Mesenchymal stem cell (in vitro differentiated cells and primary cell): ENCODE data around the gene MED12.
A peak's percentile ranks its signal among the peaks of the same experiment; 100 is the strongest.

Source experiments
- DNase-seq: peaks from one replicate; pipeline ENCODE4 v3.0.0-alpha.2; 2013
- H2AFZ ChIP-seq: one replicate; pipeline ENCODE4 v1.6.1; 2013; ENCODE audit warnings: low read depth, mild to moderate bottlenecking, control low read depth, inconsistent platforms, low read length, moderate library complexity
- H2AK5ac ChIP-seq: 2 replicates; pipeline ENCODE4 v1.6.1; 2013; ENCODE audit warnings: low read length, moderate library complexity, mild to moderate bottlenecking, inconsistent platforms; ENCODE audit not compliant: severe bottlenecking
- H2BK120ac ChIP-seq: one replicate; pipeline ENCODE4 v1.6.1; 2013; ENCODE audit warnings: low read depth, mild to moderate bottlenecking, inconsistent platforms, low read length, moderate library complexity
- H2BK12ac ChIP-seq, 2 experiments: one replicate each; pipeline ENCODE4 v1.6.1; 2013; ENCODE audit warnings: inconsistent platforms in 2 of 2, low read length in 2 of 2, mild to moderate bottlenecking in 2 of 2, moderate library complexity in 2 of 2, control low read depth in 1 of 2
- H2BK15ac ChIP-seq: one replicate; pipeline ENCODE4 v1.6.1; 2013; ENCODE audit warnings: mild to moderate bottlenecking, low read depth, inconsistent platforms; ENCODE audit not compliant: poor library complexity, severe bottlenecking
- H2BK5ac ChIP-seq: 2 replicates; pipeline ENCODE4 v1.6.1; 2013; ENCODE audit warnings: low read depth, mild to moderate bottlenecking, low read length, control low read depth, inconsistent platforms; ENCODE audit not compliant: poor library complexity, severe bottlenecking
- H3K14ac ChIP-seq, 2 experiments: one replicate each; pipeline ENCODE4 v1.6.1; 2013; ENCODE audit warnings: inconsistent platforms in 2 of 2, low read length in 2 of 2, control low read depth in 1 of 2, mild to moderate bottlenecking in 1 of 2, moderate library complexity in 1 of 2
- H3K18ac ChIP-seq, 2 experiments: one replicate each; pipeline ENCODE4 v1.6.1; 2013; ENCODE audit warnings: inconsistent platforms in 2 of 2, low read length in 2 of 2, control low read depth in 1 of 2, low read depth in 1 of 2, mild to moderate bottlenecking in 1 of 2
- H3K23ac ChIP-seq, 2 experiments: one replicate each; pipeline ENCODE4 v1.6.1; 2013; ENCODE audit warnings: inconsistent platforms in 2 of 2, low read length in 2 of 2, mild to moderate bottlenecking in 2 of 2, moderate library complexity in 2 of 2, control low read depth in 1 of 2
- H3K27ac ChIP-seq: 2 replicates; pipeline ENCODE4 v1.5.1; 2013; ENCODE audit warnings: mild to moderate bottlenecking, moderate library complexity, low read length, control low read depth, inconsistent platforms; ENCODE audit not compliant: poor library complexity, severe bottlenecking
- H3K27me3 ChIP-seq, 2 experiments: 2 replicates each; pipeline versions ENCODE4 v1.6.1 to v1.7.0; 2013; ENCODE audit warnings: low read length in 2 of 2, mild to moderate bottlenecking in 2 of 2, moderate library complexity in 2 of 2, control low read depth in 1 of 2, inconsistent platforms in 1 of 2; ENCODE audit not compliant: control insufficient read depth in 1 of 2, insufficient read depth in 1 of 2
- H3K36me3 ChIP-seq, 2 experiments: 2 replicates each; pipeline versions ENCODE4 v1.6.1 to v1.7.0; 2013; ENCODE audit warnings: low read length in 2 of 2, control low read depth in 1 of 2, inconsistent platforms in 1 of 2, low read depth in 1 of 2, mild to moderate bottlenecking in 1 of 2; ENCODE audit not compliant: insufficient read depth in 2 of 2, control insufficient read depth in 1 of 2
- H3K4ac ChIP-seq, 2 experiments: one replicate each; pipeline ENCODE4 v1.6.1; 2013; ENCODE audit warnings: inconsistent platforms in 2 of 2, low read length in 2 of 2, mild to moderate bottlenecking in 2 of 2, moderate library complexity in 2 of 2, control low read depth in 1 of 2, low read depth in 1 of 2
- H3K4me1 ChIP-seq: 2 replicates; pipeline ENCODE4 v1.6.1; 2013; ENCODE audit warnings: low read depth, low read length, control low read depth; ENCODE audit not compliant: control insufficient read depth, insufficient read depth
- H3K4me2 ChIP-seq: 2 replicates; pipeline ENCODE4 v1.6.1; 2013; ENCODE audit warnings: low read length, mild to moderate bottlenecking, inconsistent platforms; ENCODE audit not compliant: poor library complexity, severe bottlenecking
- H3K4me3 ChIP-seq, 2 experiments: 2 replicates each; pipeline versions ENCODE4 v1.5.1 to v1.7.0; 2013; ENCODE audit warnings: low read length in 2 of 2, mild to moderate bottlenecking in 2 of 2, control low read depth in 1 of 2, low read depth in 1 of 2; ENCODE audit not compliant: insufficient read depth in 1 of 2
- H3K79me1 ChIP-seq: replicated peaks from 2 replicates; pipeline ENCODE4 v1.6.1; 2013; ENCODE audit warnings: mild to moderate bottlenecking, control low read depth, low read length, inconsistent platforms; ENCODE audit not compliant: poor library complexity, severe bottlenecking
- H3K9ac ChIP-seq: 2 replicates; pipeline ENCODE4 v1.7.0; 2013; ENCODE audit warnings: mild to moderate bottlenecking, low read length, moderate library complexity
- H3K9me3 ChIP-seq: 2 replicates; pipeline ENCODE4 v1.7.0; 2013; ENCODE audit warnings: mild to moderate bottlenecking, low read length; ENCODE audit not compliant: control insufficient read depth
- H4K8ac ChIP-seq: one replicate; pipeline ENCODE4 v1.6.1; 2013; ENCODE audit warnings: inconsistent platforms, mild to moderate bottlenecking, low read length, moderate library complexity
- H4K91ac ChIP-seq: one replicate; pipeline ENCODE4 v1.6.1; 2013; ENCODE audit warnings: mild to moderate bottlenecking, low read length, inconsistent platforms
- WGBS: methylation state at CpG from one replicate; pipeline ENCODE4 v1.1.7; 2013; ENCODE audit warnings: mixed read lengths; 5-methylcytosine and 5-hydroxymethylcytosine counted together

Gene MED12

GRCh38 chrX:71095033-71095432, 23.4 kb upstream of the MED12 start:
- WGBS: 39% methylated on average over 3 of the region's 6 CpGs
- Histone ChIP-seq H2BK120ac (no peak overlapping the region), H3K9me3 (no peaks in the 10 kb centered on the region), H3K4ac (no peak overlapping the region), H4K91ac (no peak overlapping the region), H3K36me3 (no peaks in the 10 kb centered on the region), H2BK15ac (no peak overlapping the region), H3K27me3 (peaks cover 5 to 31% of the 10 kb centered on the region in 2 experiments), H3K14ac (no peak overlapping the region), H3K23ac (no peak overlapping the region), H3K79me1 (no peaks in the 10 kb centered on the region), H3K4me2 (peak overlapping the region; percentile 36), H2BK5ac (no peak overlapping the region), H3K4me1 (peaks cover 3% of the 10 kb centered on the region), H2BK12ac (no peak overlapping the region), H3K4me3 (peak overlapping the region in 1 of 2 experiments; percentile 82), H3K9ac (peak overlapping the region; percentile 84), H4K8ac (peak overlapping the region; percentile 4), H3K27ac (no peak overlapping the region), H2AK5ac (no peak overlapping the region), H2AFZ (no peak overlapping the region), H3K18ac (no peak overlapping the region)
- DNase-seq: no peak

DNA sequence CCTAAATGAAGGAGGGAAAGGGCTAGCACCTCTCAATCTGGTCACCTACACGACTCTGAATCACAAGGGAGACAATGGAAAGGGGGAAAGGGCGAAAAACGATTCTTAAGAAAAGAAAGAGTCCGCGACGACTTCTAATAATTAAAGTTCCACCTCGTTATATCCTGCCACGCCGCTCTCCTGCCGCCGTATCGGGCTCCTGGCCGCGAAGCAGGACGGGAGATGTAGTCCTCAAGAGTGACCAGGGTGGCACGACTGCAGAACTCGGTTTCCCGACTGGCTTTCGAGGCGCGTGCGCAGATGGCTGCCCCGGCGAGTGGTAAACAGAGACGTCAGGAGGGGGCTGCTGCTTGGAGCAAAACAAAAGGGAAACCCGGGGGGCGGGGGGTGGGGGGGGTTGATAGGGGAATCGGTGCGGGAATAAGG, 22.8 kb upstream of the MED12 start, which contains the start of gene FOXO4:
Gene FOXO4, plus strand, starts transcription at position 297 of the 426 bp plus-strand sequence. CDS start 678 bp downstream, outside the sequence.
- under 1% methylated on average over 12 of the region's 29 CpGs for WGBS
- DNase-seq: peak; percentile 85

DNA sequence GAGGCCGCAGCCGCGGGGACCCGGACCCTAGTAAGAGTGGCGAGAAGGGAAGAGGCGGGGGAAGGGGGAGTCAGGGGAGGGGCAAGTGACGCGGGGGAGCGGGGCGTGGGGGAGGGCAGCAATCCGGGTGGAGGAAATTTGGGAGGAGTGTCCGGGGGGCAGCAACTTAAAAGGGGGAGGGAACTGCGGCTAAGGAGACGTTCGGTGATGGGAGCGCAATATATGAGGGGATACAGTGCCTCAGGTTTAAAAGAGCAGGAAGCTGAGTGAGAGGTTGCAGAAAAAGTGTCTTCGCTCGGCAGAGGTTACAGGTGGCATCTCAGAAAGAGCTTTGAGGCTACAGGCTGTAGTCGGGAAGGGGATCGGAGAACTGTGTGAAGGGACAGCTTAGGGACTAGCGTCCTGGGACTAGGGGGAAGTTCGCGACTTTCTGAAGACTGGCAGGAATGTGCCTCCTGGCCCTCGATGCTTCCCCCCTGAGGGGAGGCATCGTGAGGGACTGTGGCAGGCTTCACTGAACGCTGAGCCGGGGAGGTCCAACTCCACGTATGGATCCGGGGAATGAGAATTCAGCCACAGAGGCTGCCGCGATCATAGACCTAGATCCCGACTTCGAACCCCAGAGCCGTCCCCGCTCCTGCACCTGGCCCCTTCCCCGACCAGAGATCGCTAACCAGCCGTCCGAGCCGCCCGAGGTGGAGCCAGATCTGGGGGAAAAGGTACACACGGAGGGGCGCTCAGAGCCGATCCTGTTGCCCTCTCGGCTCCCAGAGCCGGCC, 22.2 kb upstream of the MED12 start:
- no peak overlapping the region for H3K23ac ChIP-seq
- peak overlapping the region; percentile 95 for H3K4me2 ChIP-seq
- H3K27me3 ChIP-seq: peaks cover 12 to 36% of the 10 kb centered on the region in 2 experiments
- H3K4me1 ChIP-seq: peaks cover 3% of the 10 kb centered on the region
- H3K4me3 ChIP-seq: peak overlapping the region; percentile 59 to 81
- peak overlapping the region; percentile 60 for H3K9ac ChIP-seq
- no peak overlapping the region for H3K4ac ChIP-seq
- 1% methylated on average over 44 of the region's 46 CpGs for WGBS
- no peaks in the 10 kb centered on the region for H3K36me3 ChIP-seq
- H3K79me1 ChIP-seq: no peaks in the 10 kb centered on the region
- H4K91ac ChIP-seq: no peak overlapping the region
- no peak for DNase-seq
- no peak overlapping the region for H3K27ac ChIP-seq
- H2BK12ac ChIP-seq: no peak overlapping the region
- no peak overlapping the region for H2AFZ ChIP-seq
- H2BK15ac ChIP-seq: no peak overlapping the region
- H3K18ac ChIP-seq: no peak overlapping the region
- no peaks in the 10 kb centered on the region for H3K9me3 ChIP-seq
- no peak overlapping the region for H2BK5ac ChIP-seq
- no peak overlapping the region for H2AK5ac ChIP-seq
- no peak overlapping the region for H2BK120ac ChIP-seq
- no peak overlapping the region for H3K14ac ChIP-seq
- no peak overlapping the region for H4K8ac ChIP-seq

More for the DNA sequence above, 22.8 kb upstream of the MED12 start, which contains the start of gene FOXO4:
- no peak within 1 kb of the TSS for H3K27ac ChIP-seq
- H3K9me3 ChIP-seq: no peaks in the 10 kb centered on the region
- H3K4me1 ChIP-seq: peaks cover 3% of the 10 kb centered on the region
- H3K9ac ChIP-seq: peak within 1 kb of the TSS; percentile 84
- H3K36me3 ChIP-seq: no peaks in the 10 kb centered on the region
- H3K18ac ChIP-seq: no peak within 1 kb of the TSS
- H4K91ac ChIP-seq: no peak within 1 kb of the TSS
- H3K79me1 ChIP-seq: no peaks in the 10 kb centered on the region
- no peak within 1 kb of the TSS for H3K4ac ChIP-seq
- no peak within 1 kb of the TSS for H3K23ac ChIP-seq
- H2BK5ac ChIP-seq: no peak within 1 kb of the TSS
- peaks cover 6 to 31% of the 10 kb centered on the region in 2 experiments for H3K27me3 ChIP-seq
- no peak within 1 kb of the TSS for H2AK5ac ChIP-seq
- H2BK120ac ChIP-seq: no peak within 1 kb of the TSS
- H2AFZ ChIP-seq: no peak within 1 kb of the TSS
- H2BK12ac ChIP-seq: no peak within 1 kb of the TSS
- peak within 1 kb of the TSS; percentile 95 for H3K4me2 ChIP-seq
- no peak within 1 kb of the TSS for H2BK15ac ChIP-seq
- peak within 1 kb of the TSS; percentile 59 to 82 for H3K4me3 ChIP-seq
- no peak within 1 kb of the TSS for H3K14ac ChIP-seq
- H4K8ac ChIP-seq: peak within 1 kb of the TSS; percentile 4

DNA sequence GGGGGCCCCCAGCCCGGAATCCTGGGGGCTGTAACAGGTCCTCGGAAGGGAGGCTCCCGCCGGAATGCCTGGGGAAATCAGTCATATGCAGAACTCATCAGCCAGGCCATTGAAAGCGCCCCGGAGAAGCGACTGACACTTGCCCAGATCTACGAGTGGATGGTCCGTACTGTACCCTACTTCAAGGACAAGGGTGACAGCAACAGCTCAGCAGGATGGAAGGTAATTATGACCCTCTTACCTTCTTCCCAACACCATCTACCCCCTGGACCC, 21.7 kb upstream of the MED12 start:
- Histone ChIP-seq H3K23ac (no peak overlapping the region), H2BK120ac (no peak overlapping the region), H3K4me3 (peak overlapping the region; percentile 59 to 81), H3K4me2 (peak overlapping the region; percentile 95), H3K4me1 (peaks cover 3% of the 10 kb centered on the region), H2BK15ac (no peak overlapping the region), H3K27me3 (peaks cover 12 to 34% of the 10 kb centered on the region in 2 experiments), H4K91ac (no peak overlapping the region), H2BK5ac (no peak overlapping the region), H2AFZ (no peak overlapping the region), H3K27ac (no peak overlapping the region), H3K18ac (no peak overlapping the region), H3K4ac (no peak overlapping the region), H3K79me1 (no peaks in the 10 kb centered on the region), H2BK12ac (no peak overlapping the region), H4K8ac (no peak overlapping the region), H3K9ac (peak overlapping the region; percentile 60), H2AK5ac (no peak overlapping the region), H3K14ac (no peak overlapping the region), H3K36me3 (no peaks in the 10 kb centered on the region), H3K9me3 (no peaks in the 10 kb centered on the region)
- no peak for DNase-seq
- 3% methylated on average over 9 of the region's 9 CpGs for WGBS
